CD4-positive, alpha-beta T cell treated with Interleukin-17A for 1 hour (primary cell): Measurements from ENCODE around the gene IQSEC3.

Experiments
- DNase-seq: peaks from one replicate; pipeline ENCODE4 v3.0.0-alpha.2; 2020

Gene IQSEC3

DNA sequence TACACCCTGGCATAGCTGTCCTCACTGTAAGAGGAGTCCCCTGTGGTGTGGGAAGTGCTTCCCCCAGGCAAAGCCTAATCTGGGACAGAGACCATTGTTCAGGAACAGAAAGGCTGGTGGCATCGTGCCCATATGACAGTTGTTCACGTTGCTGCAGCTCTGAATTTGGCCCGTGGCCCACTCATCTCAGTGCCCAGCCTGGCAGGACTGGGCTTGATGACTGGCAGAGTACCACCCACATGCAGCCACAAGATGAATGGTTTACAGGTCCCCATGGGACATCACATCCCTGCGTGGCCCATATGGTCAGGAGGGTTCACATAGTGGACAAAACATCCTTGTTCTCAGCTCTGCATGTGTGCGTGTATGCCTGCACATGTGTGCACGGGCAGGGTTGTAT is 17.5 kb downstream of the IQSEC3 start:
- no peak for DNase-seq

DNA sequence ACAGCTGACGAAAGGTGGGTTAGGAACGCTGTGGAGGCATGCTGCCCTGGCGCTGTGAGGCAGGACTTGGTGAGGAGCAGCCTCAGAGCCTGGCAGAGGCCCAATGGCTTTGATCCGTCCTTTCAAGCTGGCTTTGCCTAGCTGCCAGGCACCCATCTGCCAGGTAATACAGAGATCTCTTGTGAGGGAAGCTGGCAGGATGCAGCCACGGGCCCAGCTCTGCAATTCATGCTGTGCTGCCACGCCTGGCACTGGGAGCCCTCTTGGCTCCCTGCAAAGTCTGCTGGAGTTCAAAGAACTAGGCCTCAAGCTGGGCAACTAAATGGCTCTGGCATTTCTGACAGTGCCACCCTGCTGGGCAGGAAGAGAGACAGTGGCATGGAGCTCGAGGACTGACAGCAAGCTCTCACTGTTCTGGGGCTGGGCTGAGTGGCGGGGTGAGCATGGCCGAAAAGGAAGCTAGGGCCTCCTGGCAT is 18.7 kb downstream of the IQSEC3 start:
- DNase-seq: no peak

DNA sequence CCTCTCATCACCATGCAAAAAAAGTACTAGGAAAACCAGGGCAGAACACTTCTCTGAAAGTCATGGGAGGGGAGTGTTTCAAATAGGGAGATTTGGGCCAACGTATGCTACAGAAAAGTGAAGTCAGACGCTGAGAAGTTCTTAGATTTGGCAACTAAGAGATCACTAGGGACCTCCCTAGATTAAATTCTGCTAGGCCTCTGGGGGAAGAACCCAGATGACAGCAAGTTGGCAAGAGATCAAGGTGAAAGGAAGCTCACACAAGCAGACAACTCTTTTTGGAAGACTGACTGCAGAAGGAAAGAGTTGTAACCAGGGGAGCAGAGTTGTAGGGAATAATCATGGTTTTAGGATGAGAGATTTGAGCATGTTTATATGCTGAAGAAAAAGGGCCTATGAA is 20.7 kb downstream of the IQSEC3 start:
- DNase-seq: no peak

DNA sequence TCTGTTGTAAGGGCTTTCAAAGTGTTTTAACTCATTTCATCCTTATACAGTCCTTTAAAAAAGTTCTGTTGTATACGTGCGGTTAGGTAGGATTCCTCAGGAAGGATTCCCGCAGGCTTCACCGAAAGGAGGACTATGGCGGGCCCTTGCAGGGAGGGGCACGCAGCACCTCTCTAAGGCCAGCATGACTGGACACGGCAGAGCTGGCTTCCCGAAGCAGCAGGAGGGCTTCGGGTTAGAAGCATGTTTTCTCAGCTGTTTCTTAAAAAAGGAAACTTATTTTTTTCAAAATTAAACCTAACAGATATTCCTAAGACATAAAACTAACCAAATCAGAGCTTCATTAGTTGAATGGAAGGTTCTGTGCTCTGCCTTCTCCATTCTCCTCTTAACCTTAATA is 21.3 kb downstream of the IQSEC3 start:
- DNase-seq: no peak

DNA sequence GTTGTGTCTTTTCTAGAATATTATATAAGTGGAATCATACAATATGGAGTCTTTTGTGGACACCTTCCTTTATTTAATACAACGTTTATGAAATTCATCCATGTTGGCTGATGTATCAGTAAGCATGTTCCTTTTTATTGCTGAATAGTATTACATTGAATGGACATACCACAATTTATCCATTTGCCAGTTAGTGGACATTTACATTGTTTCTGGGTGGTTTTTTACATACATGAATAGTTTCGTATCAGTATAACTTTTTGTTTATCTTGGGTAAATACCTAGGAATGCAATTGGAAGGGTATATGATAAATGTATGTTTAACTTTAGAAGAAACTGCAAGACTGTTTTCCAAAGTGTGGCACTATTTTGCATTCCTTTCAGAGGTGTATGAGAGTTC is 23.1 kb downstream of the IQSEC3 start:
- no peak for DNase-seq

DNA sequence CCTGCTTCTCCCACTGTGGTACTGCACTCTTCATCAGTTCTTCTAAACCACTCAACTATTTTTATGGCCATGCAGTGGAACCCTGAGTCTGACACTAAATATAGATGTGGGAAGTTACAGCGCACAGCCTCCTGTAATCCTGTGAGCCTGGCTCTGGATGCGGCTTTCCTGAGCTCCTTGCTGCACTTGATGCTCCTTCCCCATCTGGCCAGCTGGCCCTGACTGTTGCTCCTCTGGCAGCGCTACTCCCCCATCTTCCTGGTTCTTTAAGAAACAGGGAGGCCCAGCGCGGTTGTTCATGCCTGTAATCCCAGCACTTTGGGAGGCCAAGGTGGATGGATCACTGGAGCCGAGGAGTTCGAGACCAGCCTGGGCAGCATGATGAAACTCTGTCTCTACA is 24.6 kb downstream of the IQSEC3 start:
- DNase-seq: no peak

DNA sequence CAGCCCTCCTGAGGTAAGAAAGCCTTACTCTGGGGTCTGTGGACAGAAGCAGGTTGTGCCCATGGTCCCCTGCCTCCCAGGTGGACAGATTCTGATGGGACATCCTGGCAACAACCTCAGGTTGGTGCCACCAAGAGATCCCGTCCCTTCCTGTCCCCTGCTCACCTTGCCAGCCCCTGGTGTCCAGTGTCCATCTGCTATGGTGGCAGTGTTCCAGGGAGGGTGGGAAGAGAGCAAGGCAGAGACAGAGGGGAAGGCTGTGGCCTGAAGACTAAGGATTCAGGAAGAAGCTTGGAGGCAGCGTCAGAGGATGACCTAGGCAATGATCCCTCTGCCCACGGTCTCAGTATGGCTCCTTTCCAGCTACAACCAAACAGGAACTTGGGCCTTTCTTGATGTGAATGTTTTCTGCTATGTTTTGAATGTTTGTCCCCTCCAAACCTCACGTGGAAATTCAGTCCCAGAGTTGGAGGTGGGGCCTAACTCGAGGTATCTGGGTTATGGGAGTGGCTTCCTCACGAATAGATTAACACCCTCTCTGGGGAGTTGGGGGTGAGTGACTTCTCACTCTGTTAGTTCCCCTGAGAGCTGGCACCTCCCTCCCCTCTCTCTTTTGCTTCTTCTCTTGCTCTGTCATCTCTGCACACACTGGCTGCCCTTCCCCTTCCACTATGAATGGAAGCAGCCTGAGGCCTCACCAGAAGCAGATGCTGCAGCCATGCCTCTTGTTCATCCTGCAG is 26.9 kb downstream of the IQSEC3 start:
- DNase-seq: no peak

DNA sequence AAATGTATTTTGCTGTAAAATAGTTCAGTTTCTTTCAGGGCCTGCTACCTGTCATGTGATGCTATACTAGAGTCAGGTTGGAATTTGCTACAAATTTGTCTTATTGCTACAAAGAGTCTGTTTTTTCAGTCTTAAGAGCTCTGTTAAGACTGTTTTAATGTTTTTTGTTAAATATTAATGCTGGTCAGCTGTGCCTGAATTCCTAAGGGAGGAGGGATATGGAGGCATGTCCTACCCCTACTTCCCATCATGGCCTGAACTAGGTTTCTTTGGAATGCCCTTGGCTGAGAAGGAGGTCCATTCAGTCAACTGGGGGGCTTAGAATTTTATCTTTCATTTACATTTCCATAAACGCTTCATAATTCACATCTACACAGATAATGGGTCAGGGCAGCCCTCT is 30.0 kb downstream of the IQSEC3 start:
- DNase-seq: no peak

DNA sequence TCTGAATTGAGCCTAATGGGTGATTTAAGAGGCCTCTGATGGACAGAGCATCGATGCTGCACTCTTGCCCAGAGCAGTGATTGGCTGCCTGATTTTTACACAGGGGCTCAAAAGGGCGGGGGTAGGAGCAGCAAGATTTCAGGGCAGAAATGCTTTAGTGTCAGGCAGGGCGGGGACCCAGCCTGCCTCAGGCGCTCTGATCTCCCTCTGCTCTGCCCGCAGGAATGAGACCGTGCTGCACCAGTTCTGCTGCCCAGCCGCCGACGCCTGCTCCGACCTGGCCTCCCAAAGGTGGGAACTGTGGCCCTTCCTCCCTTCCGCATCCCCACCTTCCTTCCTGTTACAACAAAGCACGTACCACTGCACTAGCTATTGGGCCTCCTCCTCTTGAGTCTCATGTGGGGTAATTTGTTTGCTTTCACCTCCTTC is 32.4 kb downstream of the IQSEC3 start:
- no peak for DNase-seq

DNA sequence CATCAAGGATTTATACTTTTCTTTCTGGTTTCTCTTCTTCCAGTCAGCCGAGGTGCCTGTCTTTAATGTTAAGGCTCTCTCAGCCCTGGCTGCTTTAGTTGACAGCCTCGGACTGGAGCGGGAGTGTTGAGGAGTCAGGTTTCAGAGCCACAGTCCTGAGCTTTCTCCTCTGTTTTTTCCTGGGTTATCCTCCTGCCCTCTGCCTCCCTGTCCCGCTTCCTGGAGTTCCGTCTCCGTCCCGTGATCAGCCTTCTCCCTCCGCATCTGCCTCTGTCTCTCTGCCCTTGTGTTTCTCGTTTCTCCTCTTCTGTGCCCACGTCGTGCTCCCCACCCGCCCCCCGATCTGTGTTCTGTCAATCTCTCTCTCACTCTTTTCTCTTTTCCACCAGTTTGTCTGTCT is 33.0 kb downstream of the IQSEC3 start:
- DNase-seq: no peak

DNA sequence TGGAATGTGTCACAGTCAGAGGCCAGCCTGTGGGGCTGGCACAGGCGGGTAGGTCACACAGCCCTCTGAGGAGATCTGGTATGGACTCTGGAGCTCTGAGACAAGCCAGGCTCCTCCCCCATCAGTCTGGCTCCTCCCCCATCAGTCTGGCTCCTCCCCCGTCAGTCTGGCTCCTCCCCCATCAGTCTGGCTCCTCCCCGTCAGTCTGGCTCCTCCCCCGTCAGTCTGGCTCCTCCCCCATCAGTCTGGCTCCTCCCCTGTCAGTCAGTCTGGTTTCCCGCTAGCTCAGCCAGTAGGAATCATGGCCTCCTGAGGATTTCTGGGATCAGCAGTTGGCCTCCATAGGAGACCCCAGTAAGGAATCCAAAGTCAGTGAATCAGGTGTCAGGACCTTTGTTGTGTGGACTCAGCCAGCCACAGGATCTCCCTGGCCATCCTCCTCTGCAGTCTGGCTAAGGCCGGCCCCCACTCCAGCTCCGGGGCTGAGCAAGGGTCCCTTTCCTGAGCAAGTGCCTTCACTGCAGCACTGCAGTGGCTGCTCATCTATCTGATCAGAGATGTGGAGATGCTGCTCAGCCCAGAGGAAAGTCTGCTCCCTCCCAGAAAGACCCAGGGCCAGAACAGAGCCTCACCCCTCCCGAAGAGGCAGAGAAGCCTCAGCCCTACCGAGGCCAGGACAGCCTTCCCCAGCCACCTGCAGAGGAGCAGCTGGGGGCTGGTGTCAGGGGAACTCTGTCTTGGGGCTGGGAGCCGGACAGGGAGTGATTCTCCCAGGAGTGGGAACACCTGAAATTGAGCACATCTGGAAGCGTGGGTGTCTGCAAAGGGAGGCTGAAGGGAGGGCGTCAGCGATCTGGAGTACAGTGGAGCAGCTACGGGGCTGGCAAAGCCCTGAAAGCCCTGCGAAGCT is 35.7 kb downstream of the IQSEC3 start:
- no peak for DNase-seq

DNA sequence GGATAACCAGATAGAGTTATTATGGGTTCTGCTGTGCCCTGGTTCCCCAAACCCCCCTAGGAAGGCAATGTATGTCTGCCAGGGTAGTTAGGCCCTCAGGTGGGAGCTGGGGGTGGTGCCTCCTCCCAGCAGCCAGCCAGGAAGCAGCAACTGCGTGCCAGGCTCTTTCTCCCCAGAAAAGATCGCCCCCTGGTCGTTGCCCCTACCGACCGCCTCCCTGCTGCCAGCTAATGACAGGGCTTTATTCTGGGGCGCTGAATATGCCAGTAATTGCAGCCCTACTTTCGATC is 36.3 kb downstream of the IQSEC3 start:
- no peak for DNase-seq

DNA sequence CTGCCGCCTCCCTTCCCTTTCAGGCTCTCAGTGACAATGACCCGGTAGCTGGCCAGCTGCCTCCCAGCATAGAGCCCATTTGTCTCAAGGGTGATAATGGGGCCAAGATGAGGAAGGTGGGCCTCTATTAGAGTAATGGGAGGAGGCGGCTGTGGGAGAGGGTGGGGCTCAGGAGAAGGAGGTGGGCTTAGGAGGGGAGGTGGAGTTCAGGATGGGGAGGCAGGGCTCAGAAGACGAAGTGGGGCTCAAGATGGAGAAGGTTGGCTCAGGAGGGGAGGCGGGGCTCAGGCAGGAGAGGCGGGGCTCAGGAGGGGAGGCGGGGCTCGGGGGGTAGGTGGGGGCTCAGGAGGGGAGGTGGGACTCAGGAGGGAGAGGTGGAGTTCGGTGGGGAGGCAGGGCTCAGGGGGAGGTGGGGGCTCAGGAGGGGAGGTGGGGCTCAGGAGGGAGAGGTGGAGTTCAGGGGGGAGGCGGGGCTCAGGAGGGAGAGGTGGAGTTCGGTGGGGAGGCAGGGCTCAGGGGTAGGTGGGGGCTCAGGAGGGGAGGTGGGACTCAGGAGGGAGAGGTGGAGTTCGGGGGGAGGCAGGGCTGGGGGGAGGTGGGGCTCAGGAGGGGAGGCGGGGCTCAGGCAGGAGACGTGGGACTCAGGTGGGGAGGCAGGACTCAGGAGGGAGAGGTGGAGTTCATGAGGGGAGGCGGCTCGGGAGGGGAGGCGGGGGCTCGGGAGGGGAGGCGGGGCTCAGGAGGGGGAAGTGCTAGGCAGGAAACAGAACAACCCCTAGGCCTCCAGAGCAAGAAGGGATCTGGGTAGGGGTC is 36.8 kb downstream of the IQSEC3 start:
- DNase-seq: no peak

DNA sequence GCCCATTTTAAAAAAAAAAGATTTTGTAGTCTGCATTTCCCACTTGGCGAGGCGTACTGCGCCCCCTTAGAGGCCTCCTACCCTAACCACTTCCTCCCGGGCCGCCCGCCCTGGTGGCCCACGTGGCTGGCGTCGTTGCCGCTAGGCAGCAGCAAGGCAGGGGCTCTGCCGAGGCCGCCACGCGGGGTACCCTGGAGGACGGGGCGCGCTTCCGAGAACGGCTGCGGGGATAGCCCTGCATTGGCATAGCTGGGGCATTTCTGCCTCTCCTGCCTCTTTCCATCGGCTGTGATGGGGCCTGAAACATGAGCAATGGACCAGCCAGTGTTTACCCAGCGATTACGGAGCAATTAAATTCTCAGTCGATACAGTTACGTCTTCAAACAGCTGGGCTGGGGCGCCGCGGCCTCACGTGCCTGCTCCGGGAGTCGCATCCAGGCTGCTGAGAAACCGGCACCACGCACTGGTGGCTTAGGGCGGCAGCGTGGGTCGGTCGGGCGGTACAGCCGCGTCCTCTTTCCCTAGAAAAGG is 38.0 kb downstream of the IQSEC3 start:
- DNase-seq: peak; percentile 52

DNA sequence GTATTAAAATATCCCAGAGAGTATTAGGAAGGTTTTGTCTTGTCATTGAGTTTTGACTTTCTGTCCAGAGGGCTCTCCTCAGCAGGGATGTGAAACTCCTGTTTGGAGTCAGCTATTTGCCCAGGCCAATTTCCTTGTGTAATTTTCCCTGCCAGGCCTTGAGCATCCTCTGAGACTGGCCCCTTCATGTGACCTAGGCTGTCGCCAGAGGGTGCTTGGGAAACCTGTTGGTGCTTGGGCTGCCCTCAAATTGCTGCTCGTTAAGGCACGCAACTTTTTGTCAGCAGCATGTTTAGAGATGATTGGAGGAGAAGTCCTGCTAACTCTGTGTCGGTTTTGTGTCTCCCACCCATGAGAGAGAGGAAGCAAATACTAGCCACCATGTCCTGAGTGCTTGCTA is 39.1 kb downstream of the IQSEC3 start:
- no peak for DNase-seq

DNA sequence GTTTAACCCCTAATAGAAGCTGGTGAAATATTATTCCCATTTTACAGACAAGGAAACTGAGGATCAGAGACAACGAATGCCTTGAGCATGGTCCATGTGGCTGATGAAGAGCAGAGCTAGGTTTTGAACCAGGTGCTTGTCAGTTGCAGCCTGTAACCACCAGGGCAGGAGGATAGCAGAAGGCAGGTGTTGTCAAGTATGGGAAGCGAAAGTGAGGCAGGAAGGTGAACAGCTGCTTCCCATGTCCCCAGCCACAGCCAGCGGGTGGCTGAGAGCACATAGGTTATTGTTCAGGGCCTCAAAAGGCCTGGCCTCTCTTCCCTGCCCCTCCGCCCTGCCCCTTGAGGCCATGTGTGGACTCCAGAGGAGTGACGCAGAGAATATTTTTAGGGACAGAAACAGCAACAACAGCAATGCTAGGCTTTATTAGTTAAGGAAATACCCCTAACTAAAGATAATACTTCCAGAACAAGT is 39.6 kb downstream of the IQSEC3 start:
- DNase-seq: no peak

DNA sequence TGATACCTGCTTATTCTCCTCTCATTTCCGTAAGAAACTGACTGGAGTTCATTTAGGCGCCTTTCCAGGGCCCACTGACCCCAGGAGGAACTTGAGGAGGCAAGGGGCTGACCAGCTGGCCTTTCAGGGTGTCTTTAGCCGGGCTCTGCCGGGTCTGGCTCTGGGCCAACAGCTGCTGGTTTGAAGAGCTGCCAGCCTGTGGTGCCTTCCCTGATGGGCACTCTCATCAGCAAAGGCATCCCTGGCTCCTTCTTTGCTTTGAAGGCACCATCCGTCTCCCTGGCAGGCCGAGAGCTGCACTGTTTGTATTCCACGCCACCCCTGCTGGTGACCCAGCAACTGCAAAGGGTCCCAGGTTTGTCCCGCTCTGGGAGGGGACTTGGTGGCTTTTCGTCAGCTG is 42.0 kb downstream of the IQSEC3 start:
- no peak for DNase-seq

DNA sequence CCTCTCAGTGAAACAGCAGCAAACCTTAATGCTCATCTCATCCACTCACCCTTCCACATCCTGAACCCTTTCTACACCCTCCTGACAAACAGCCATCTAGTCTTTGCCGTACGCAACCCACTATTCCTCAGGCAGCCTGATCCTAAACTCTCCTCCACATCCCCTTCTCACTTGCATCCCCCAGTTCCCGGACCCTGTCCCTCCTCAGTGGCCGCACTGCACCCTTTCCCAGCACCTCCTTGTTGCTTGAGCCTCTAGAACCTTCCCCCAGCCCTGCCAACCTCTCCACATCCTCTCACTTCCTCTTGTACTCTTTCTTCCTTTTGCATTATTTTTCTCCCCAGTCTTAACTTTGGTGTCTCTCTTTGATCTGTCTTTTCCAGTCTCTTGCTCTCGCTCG is 42.9 kb downstream of the IQSEC3 start:
- no peak for DNase-seq

DNA sequence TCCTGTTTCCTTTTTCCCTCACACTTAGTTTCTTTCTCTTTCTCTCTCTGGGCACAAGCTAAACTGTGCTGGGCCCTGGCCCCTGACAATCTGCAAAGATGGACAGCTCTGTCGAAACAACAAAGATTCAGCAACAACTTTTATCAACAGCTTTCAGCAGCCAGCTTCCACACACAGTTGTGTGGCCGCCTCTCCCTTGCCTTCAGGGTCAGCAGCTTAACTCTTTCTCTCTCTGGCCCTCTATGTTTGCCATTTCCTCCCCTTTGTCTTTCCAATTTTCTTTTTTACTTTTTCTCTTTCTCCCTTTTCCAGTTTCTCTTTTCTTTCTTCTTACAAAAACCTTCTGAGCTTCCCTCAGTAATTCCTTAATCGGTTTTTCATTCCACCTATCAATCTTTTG is 43.3 kb downstream of the IQSEC3 start:
- DNase-seq: no peak

DNA sequence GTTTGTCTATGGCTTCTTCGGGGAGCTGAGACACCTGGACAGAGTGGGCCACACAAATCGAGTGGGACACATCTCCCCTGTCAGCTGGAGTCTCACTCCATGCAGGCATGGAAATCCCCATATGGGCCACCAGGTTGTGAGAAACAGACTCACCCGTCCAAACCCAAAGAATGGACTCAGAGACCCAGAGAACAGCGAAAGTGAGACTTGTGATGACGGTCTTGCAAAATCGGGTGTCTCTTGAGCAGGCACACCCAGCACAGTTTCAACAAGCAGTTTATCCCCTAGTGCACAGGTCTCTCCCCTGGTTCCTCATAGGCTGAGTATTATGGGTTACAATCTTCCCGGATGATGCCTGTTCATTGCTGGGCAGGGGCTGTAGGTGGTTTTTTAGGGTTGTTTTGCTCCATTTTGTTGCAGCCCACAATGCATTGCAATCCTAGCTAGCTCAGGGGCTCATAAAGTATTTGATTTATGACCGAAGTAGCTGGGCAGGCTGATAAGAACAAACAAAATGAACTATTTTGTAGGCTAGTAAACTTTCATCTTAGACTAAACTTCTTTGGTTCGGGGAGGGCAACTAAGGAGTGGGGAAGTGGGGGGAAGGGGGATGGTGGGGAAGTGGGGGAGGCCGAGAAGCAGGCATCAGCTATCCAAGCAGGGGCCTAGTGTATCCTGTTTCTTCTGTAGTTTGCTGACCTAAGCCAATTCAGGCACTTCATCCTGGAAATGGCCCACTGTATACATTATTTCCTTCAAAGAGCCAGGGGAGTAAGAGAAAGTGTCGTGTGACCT is 45.3 kb downstream of the IQSEC3 start:
- DNase-seq: peak; percentile 14

DNA sequence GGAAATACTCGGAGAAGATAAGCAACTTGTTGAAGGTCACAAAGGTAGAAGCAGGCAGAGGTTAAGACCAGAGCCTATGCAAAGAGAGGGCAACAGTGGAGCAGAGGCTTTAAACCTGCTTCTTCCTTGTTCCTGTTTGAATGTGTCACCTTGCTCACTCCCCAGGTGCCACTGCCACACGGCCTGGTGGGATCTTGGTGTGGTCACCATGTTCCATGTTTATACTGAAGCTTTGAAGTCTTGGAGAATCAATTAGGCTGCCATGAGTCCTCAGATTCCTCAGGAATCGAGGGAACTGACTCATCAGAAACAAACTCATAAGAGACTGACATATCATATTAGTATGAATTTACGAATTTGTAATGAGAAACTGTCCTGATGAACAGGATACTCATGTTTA is 46.8 kb downstream of the IQSEC3 start:
- no peak for DNase-seq

DNA sequence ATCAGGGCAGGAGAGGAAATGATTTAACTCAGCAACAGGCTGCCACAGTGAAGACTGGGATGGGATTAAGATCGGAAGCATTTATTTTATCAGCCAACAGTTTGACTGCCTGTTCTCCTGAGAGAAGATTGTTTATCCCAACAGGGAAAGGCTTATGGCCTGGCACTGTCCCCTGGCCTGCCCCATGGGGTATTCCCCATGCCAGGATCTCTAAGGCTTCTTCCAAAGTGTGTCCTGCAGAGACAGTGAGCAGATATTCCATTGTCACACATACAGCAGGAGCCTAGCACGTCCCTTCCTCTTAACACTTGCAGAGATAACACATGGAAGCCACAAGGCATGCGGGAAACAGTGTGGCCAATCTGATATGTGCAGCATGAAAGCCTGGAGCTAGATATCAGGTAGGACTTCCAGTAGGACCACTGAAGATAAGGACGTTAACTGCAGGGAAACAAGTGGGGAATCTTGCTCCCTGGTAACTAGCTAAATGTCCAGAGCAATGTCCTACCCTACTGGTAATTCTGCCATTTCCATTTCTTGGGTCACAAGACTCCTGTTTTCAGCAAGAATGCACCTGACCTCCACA is 48.2 kb downstream of the IQSEC3 start:
- DNase-seq: no peak
